Activated CD4-positive, alpha-beta T cell treated with anti-CD3 and anti-CD28 coated beads, Interleukin-2, amount 50 U/mL, for 1 hour (primary cell): ENCODE results near the gene SELENOI.

Experiments
- DNase-seq: peaks from one replicate; pipeline ENCODE4 v3.0.0-alpha.2; 2020

The SELENOI gene

GRCh38 chr2:26412091-26412673, 66.2 kb downstream of the SELENOI start:
- no peak for DNase-seq

GRCh38 chr2:26414311-26414710, 68.4 kb downstream of the SELENOI start:
- DNase-seq: no peak

- DNase-seq: no peak
Measured at GRCh38 chr2:26421961-26422360, 76.0 kb downstream of the SELENOI start.

- DNase-seq: no peak
Measured at GRCh38 chr2:26422947-26423629, 77.1 kb downstream of the SELENOI start.

- no peak for DNase-seq
Measured at GRCh38 chr2:26423750-26424149, 77.8 kb downstream of the SELENOI start.

- no peak for DNase-seq
Measured at GRCh38 chr2:26424221-26424620, 78.3 kb downstream of the SELENOI start.

- no peak for DNase-seq
Measured at GRCh38 chr2:26428846-26429245, 82.9 kb downstream of the SELENOI start.

GRCh38 chr2:26429779-26430578, 84.0 kb downstream of the SELENOI start:
- no peak for DNase-seq

- no peak for DNase-seq
Measured at GRCh38 chr2:26430826-26431225, 84.9 kb downstream of the SELENOI start.

- DNase-seq: no peak
Measured at GRCh38 chr2:26432363-26432762, 86.4 kb downstream of the SELENOI start.

- DNase-seq: no peak
Measured at GRCh38 chr2:26432859-26433258, 86.9 kb downstream of the SELENOI start.

- DNase-seq: no peak
Measured at GRCh38 chr2:26435106-26435505, 89.2 kb downstream of the SELENOI start.

GRCh38 chr2:26438526-26438925, 92.6 kb downstream of the SELENOI start:
- DNase-seq: no peak

- no peak for DNase-seq
Measured at GRCh38 chr2:26438926-26439325, 93.0 kb downstream of the SELENOI start.

- DNase-seq: no peak
Measured at GRCh38 chr2:26442301-26442700, 96.4 kb downstream of the SELENOI start.

GRCh38 chr2:26442707-26443106, 96.8 kb downstream of the SELENOI start:
- DNase-seq: no peak

- no peak for DNase-seq
Measured at GRCh38 chr2:26444236-26444635, 98.3 kb downstream of the SELENOI start.
